Measurements from ENCODE around the gene RGSL1.

- TF ChIP-seq POLR2A (IDR thresholded peaks at IDR 0.05; ENCODE audit: low read depth, low read length) (no peak), TAF1 (IDR thresholded peaks at IDR 0.05; ENCODE audit: low read depth, low read length) (no peak), POLR2AphosphoS5 (IDR thresholded peaks at IDR 0.05; ENCODE audit: low read depth, low read length) (no peak), SPI1 (IDR thresholded peaks at IDR 0.05; ENCODE audit: low read depth, low read length) (no peak), POU2F2 (IDR thresholded peaks at IDR 0.05; ENCODE audit: low read depth, low read length) (no peak)
These were observed 34.2 kb upstream of the RGSL1 start for GRCh38 chr1:182415789-182416188.
